CD14-positive monocyte (primary cell): ENCODE results near the gene SLC38A3. TPM values are rescaled to one million over a fixed set of nuclear protein-coding genes. Genes with fewer than 3 reads are reported as not detected.

Experiments used
- DNase-seq, 3 donors: peaks; one replicate each; pipeline ENCODE4 v3.0.0-alpha.2; 2011 to 2022
- H2AFZ ChIP-seq: 2 replicates; pipeline ENCODE4 v1.6.0; 2012; ENCODE audit warnings: mild to moderate bottlenecking, low read depth, low read length, inconsistent platforms; ENCODE audit not compliant: insufficient read depth, poor library complexity, severe bottlenecking
- H3K27ac ChIP-seq, 2 donors: 1 replicate in 1 of 2; 2 replicates in 1 of 2; pipeline ENCODE4 v1.5.1; 2012 to 2013; ENCODE audit warnings: low read length in 2 of 2, control low read depth in 1 of 2, inconsistent platforms in 1 of 2, low read depth in 1 of 2, mild to moderate bottlenecking in 1 of 2
- H3K27me3 ChIP-seq, 2 donors: one replicate each; pipeline versions ENCODE4 v1.6.0 to v1.6.1; 2011 to 2013; ENCODE audit warnings: low read length in 2 of 2; ENCODE audit not compliant: control insufficient read depth in 2 of 2, insufficient read depth in 2 of 2
- H3K36me3 ChIP-seq, 2 donors: replicated peaks in 1 of 2; 1 replicate in 1 of 2; 2 replicates in 1 of 2; pipeline versions ENCODE4 v1.5.1 to v1.6.1; 2012 to 2013; ENCODE audit warnings: low read length in 2 of 2, control low read depth in 1 of 2, inconsistent platforms in 1 of 2, mild to moderate bottlenecking in 1 of 2; ENCODE audit not compliant: insufficient read depth in 2 of 2, control insufficient read depth in 1 of 2
- H3K4me1 ChIP-seq, 2 donors: 1 replicate in 1 of 2; 2 replicates in 1 of 2; pipeline versions ENCODE4 v1.5.1 to v1.6.1; 2012 to 2013; ENCODE audit warnings: low read length in 2 of 2, control low read depth in 1 of 2, inconsistent platforms in 1 of 2, mild to moderate bottlenecking in 1 of 2, moderate library complexity in 1 of 2; ENCODE audit not compliant: insufficient read depth in 2 of 2, control insufficient read depth in 1 of 2
- H3K4me2 ChIP-seq: replicated peaks from 2 replicates; pipeline ENCODE3; 2012; ENCODE audit warnings: low read length, moderate library complexity, mild to moderate bottlenecking; ENCODE audit not compliant: poor library complexity, severe bottlenecking; ENCODE audit errors: extremely low read depth
- H3K4me3 ChIP-seq, 3 experiments: fragments of 200-600 bp in 1 of 3; sonication (generic) in 1 of 3; replicated peaks in 1 of 3; 1 replicate in 2 of 3; 2 replicates in 1 of 3; pipeline ENCODE4 v1.5.1; 2011 to 2013; ENCODE audit warnings: low read length in 3 of 3, mild to moderate bottlenecking in 3 of 3, control low read depth in 2 of 3, low read depth in 2 of 3, inconsistent platforms in 1 of 3, moderate library complexity in 1 of 3
- H3K79me2 ChIP-seq: 2 replicates; pipeline ENCODE4 v1.6.0; 2012; ENCODE audit warnings: mild to moderate bottlenecking, control low read depth, inconsistent platforms, low read length, moderate library complexity; ENCODE audit not compliant: insufficient read depth
- H3K9ac ChIP-seq: 2 replicates; pipeline ENCODE4 v1.6.0; 2017; ENCODE audit warnings: low read length, mild to moderate bottlenecking; ENCODE audit not compliant: insufficient read depth, poor library complexity, severe bottlenecking
- H3K9me3 ChIP-seq, 2 donors: replicated peaks in 1 of 2; 1 replicate in 1 of 2; 2 replicates in 1 of 2; pipeline versions ENCODE4 v1.5.1 to v1.6.1; 2012 to 2013; ENCODE audit warnings: low read length in 2 of 2, control low read depth in 1 of 2; ENCODE audit not compliant: control insufficient read depth in 1 of 2, insufficient read depth in 1 of 2
- H4K20me1 ChIP-seq: 2 replicates; pipeline ENCODE4 v1.6.0; 2012; ENCODE audit warnings: mild to moderate bottlenecking, low read length, control low read depth, moderate library complexity; ENCODE audit not compliant: insufficient read depth
- H3K27ac Mint-ChIP-seq, 7 donors: one replicate each; pipeline ENCODE4 v1.8.0; 2020; ENCODE audit warnings: mild to moderate bottlenecking in 7 of 7, mixed read lengths in 7 of 7, moderate library complexity in 6 of 7, inconsistent platforms in 2 of 7
- H3K27me3 Mint-ChIP-seq, 3 donors: one replicate each; pipeline ENCODE4 v1.8.0; 2021 to 2022; ENCODE audit warnings: low read depth in 3 of 3, mild to moderate bottlenecking in 3 of 3, mixed read lengths in 3 of 3, moderate library complexity in 3 of 3, inconsistent platforms in 1 of 3
- H3K36me3 Mint-ChIP-seq, 2 donors: one replicate each; pipeline ENCODE4 v1.8.0; 2020; ENCODE audit warnings: mixed read lengths in 2 of 2, inconsistent platforms in 1 of 2, mild to moderate bottlenecking in 1 of 2
- H3K4me1 Mint-ChIP-seq: one replicate; pipeline ENCODE4 v1.8.0; 2020; ENCODE audit warnings: mild to moderate bottlenecking, mixed read lengths
- H3K4me3 Mint-ChIP-seq, 2 donors: one replicate each; pipeline ENCODE4 v1.8.0; 2020; ENCODE audit warnings: mild to moderate bottlenecking in 2 of 2, mixed read lengths in 2 of 2, moderate library complexity in 1 of 2
- H3K9me3 Mint-ChIP-seq, 7 donors: one replicate each; pipeline ENCODE4 v1.8.0; 2020 to 2022; ENCODE audit warnings: mixed read lengths in 7 of 7, mild to moderate bottlenecking in 6 of 7, moderate library complexity in 6 of 7, inconsistent platforms in 2 of 7
- CTCF ChIP-seq: fragments of 200-600 bp; IDR thresholded peaks from one replicate; pipeline ENCODE4 v1.8.0; 2022; ENCODE audit warnings: antibody characterized with exemption, mild to moderate bottlenecking
- WGBS: methylation state at CpG from one replicate; pipeline ENCODE4 v1.1.5; 2013; ENCODE audit warnings: missing lambda C conversion rate; ENCODE audit not compliant: insufficient coverage; 5-methylcytosine and 5-hydroxymethylcytosine counted together
- intact Hi-C, 2 donors: fragments of 100-400 bp; cut with micrococcal nuclease; formaldehyde crosslinking; loops; one replicate each; pipeline versions ENCODE4 v1.15.0 to v1.15.1; 2023
- polyA plus RNA-seq, 3 donors: library from polyadenylated mRNA; depleted of rRNA in 1 of 3; unstranded in 2 of 3; stranded (reverse) in 1 of 3; fragments of 300-500 nt in 2 of 3; fragments of >200 nt in 1 of 3; fragmentation: Illumina TruSeq in 2 of 3; gene quantifications; 1 replicate in 2 of 3; 2 replicates in 1 of 3; pipeline ENCODE4 v1.2.3, GENCODE V29; 2012 to 2021

SLC38A3 gene
- polyA plus RNA-seq, 3 donors: not detected

DNA sequence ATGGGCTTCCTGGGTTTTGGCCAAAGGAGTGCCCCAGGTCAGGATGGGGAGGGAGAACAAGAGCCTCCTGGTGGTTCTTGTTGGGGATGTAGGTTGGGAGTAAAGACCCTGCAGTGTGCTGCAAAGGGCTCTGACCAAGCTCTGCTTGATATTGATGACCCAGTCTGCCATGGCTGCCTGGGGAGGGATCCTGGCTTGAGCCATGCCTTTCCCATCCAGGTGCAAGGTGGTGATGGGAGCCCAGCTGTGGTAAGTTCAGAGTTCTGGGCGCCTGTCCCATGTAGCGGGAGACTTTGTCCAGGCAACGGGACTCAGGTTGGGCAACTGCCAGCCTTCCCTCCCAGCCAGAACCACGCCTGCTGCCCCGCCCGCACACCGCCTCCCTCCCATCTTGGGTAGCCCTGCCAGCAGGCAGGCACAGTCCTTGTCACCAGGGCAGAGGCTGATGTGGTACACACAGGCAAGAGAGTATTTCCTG is 33.5 kb downstream of the SLC38A3 start:
- H3K4me3 ChIP-seq: peak overlapping the region; percentile 61 to 100 (median 97)
- H3K4me2 ChIP-seq: peak overlapping the region; percentile 96
- intact Hi-C loops: no loop called here
- H3K27ac Mint-ChIP-seq: peak overlapping the region; percentile 93 to 98 (median 95)
- TF ChIP-seq CTCF: no peak
- H3K4me1 Mint-ChIP-seq: peaks cover 71% of the 10 kb centered on the region
- peaks cover 74 to 76% of the 10 kb centered on the region in 2 donors for H3K4me1 ChIP-seq
- H3K36me3 ChIP-seq: peaks cover 18 to 22% of the 10 kb centered on the region in 2 donors
- DNase-seq: peak; percentile 47 to 52 (median 51)
- peaks cover 24 to 51% of the 10 kb centered on the region in 2 donors for H3K36me3 Mint-ChIP-seq
- no peaks in the 10 kb centered on the region for H3K27me3 ChIP-seq
- peaks cover 68% of the 10 kb centered on the region for H4K20me1 ChIP-seq
- 7% methylated on average over 3 of the region's 7 CpGs for WGBS
- H3K27me3 Mint-ChIP-seq: peaks cover 0 to 1% (median 0%) of the 10 kb centered on the region in 3 donors
- H3K9me3 ChIP-seq: no peaks in the 10 kb centered on the region
- peaks cover 93% of the 10 kb centered on the region for H3K79me2 ChIP-seq
- peaks cover 0 to 2% (median 0%) of the 10 kb centered on the region in 7 donors for H3K9me3 Mint-ChIP-seq
- peak overlapping the region; percentile 98 to 100 for H3K27ac ChIP-seq
- peak overlapping the region; percentile 89 for H3K9ac ChIP-seq
- H2AFZ ChIP-seq: no peak overlapping the region
- H3K4me3 Mint-ChIP-seq: peak overlapping the region; percentile 99 to 100

DNA sequence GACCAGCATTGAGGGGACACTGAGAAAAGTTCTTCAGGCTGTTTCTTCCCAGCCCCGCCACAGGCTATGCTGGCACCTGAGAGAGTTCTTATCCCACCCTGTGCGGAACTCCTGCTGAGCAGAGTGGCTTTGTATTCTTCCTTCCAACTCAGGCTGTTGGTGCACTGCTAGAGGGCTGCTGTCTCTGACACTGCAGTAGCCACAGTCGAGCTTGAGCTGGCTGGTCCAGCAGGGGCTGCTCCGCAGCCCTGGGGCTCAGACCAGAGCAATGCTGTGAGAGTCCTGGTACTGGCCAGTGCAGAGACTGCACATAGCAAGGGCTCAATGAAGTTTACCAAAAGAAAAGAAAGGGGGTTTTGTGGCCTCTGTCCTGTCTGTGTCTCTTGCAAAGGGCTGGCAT is 34.6 kb downstream of the SLC38A3 start:
- H2AFZ ChIP-seq: no peak overlapping the region
- Mint-ChIP-seq H3K27ac (peak overlapping the region; percentile 56 to 98 (median 95)), H3K36me3 (peaks cover 29 to 62% of the 10 kb centered on the region in 2 donors), H3K9me3 (peaks cover 0 to 2% (median 0%) of the 10 kb centered on the region in 7 donors), H3K4me3 (peak overlapping the region; percentile 99 to 100), H3K4me1 (peaks cover 70% of the 10 kb centered on the region), H3K27me3 (peaks cover 0 to 1% (median 0%) of the 10 kb centered on the region in 3 donors)
- no peaks in the 10 kb centered on the region for H3K27me3 ChIP-seq
- peak overlapping the region; percentile 96 for H3K4me2 ChIP-seq
- peak overlapping the region in 1 of 3 experiments; percentile 100 for H3K4me3 ChIP-seq
- 83% methylated on average over 4 of the region's 4 CpGs for WGBS
- peak overlapping the region; percentile 98 to 100 for H3K27ac ChIP-seq
- H3K9me3 ChIP-seq: no peaks in the 10 kb centered on the region
- DNase-seq: no peak
- intact Hi-C loops: no loop called here
- no peak for TF ChIP-seq CTCF
- peaks cover 77% of the 10 kb centered on the region for H4K20me1 ChIP-seq
- H3K9ac ChIP-seq: peak overlapping the region; percentile 89
- H3K36me3 ChIP-seq: peaks cover 21 to 22% of the 10 kb centered on the region in 2 donors
- H3K79me2 ChIP-seq: peaks cover 93% of the 10 kb centered on the region
- H3K4me1 ChIP-seq: peaks cover 74 to 76% of the 10 kb centered on the region in 2 donors
